Peyer's patch (tissue), 4 donors: ENCODE data around the gene MARCHF2. TPM values are rescaled to one million over a fixed set of nuclear protein-coding genes. Genes with fewer than 3 reads are reported as not detected.

Experiments
- DNase-seq, 3 donors: peaks; one replicate each; pipeline ENCODE4 v3.0.0-alpha.2; 2017 to 2019
- H3K27ac ChIP-seq, 4 donors: fragments of 200-600 bp; sonication (generic); one replicate each; pipeline ENCODE4 v1.5.1; 2016 to 2019
- H3K27me3 ChIP-seq, 2 donors: fragments of 200-600 bp; sonication (generic); one replicate each; pipeline ENCODE4 v1.5.1; 2019
- H3K36me3 ChIP-seq, 3 donors: fragments of 200-600 bp; sonication (generic); one replicate each; pipeline ENCODE4 v1.5.1; 2016 to 2019
- H3K4me1 ChIP-seq, 4 donors: fragments of 200-600 bp; sonication (generic); one replicate each; pipeline ENCODE4 v1.5.1; 2016 to 2019
- H3K4me3 ChIP-seq, 4 donors: fragments of 200-600 bp; sonication (generic); 1 replicate in 3 of 4; 2 replicates in 1 of 4; pipeline ENCODE4 v1.5.1; 2016 to 2019; ENCODE audit warnings: mild to moderate bottlenecking in 1 of 4
- H3K9me3 ChIP-seq, 4 donors: fragments of 200-600 bp; sonication (generic); one replicate each; pipeline ENCODE4 v1.5.1; 2016 to 2019; ENCODE audit warnings: mild to moderate bottlenecking in 1 of 4
- POLR2A ChIP-seq, 2 donors: fragments of 450-650 bp; IDR thresholded peaks; one replicate each; pipeline ENCODE4 v1.5.1; 2017; ENCODE audit warnings: antibody characterized with exemption in 2 of 2, mild to moderate bottlenecking in 2 of 2, moderate library complexity in 2 of 2
- total RNA-seq, 4 donors: library from RNA; depleted of rRNA; stranded (reverse); fragments of >200 nt; gene quantifications; one replicate each; pipeline ENCODE4 v1.1.0, GENCODE V29; 2016
- TF ChIP-seq, protein P1 (sequence below), 6 experiments: fragments of 450-650 bp in 4 of 6; fragments of 200-600 bp in 2 of 6; sonication (generic) in 1 of 6; IDR thresholded peaks; one replicate each; pipeline ENCODE4 v1.5.1; 2017 to 2019; ENCODE audit warnings: antibody characterized with exemption in 6 of 6, mild to moderate bottlenecking in 3 of 6, moderate library complexity in 1 of 6

MARCHF2 gene
- total RNA-seq, 4 donors from 2014 or later, result 53.5 to 97.4 (median 68.9) TPM

DNA sequence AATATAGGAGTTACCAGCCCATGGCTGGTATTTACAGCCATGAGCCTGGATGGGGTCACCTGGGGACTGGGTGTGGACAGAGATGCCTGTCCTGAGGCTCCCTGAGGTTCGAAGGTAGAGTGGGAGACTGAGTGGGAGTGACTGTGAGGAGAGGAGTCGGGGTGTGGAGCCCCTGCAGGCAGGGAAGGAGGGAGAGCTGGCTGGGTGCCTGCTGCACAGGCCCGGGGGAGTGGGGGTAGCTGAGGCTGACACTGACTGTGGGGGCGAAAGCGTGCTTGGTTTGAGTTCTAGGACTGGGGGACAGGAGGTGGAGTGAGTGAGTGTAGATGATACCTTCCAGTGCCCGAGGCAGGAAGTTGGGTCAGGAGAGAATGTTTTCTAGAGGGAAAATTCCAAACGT, 15.8 kb upstream of the MARCHF2 start:
- no peaks in the 10 kb centered on the region for H3K9me3 ChIP-seq
- DNase-seq, result peak in 1 of 3 donors; percentile 42
- peaks cover 0 to 46% (median 2%) of the 10 kb centered on the region in 4 donors for H3K4me1 ChIP-seq
- H3K27ac ChIP-seq, result no peak overlapping the region
- no peaks in the 10 kb centered on the region for H3K27me3 ChIP-seq
- no peak for TF ChIP-seq POLR2A (IDR thresholded peaks at IDR 0.05)
- TF ChIP-seq, protein P1, sequence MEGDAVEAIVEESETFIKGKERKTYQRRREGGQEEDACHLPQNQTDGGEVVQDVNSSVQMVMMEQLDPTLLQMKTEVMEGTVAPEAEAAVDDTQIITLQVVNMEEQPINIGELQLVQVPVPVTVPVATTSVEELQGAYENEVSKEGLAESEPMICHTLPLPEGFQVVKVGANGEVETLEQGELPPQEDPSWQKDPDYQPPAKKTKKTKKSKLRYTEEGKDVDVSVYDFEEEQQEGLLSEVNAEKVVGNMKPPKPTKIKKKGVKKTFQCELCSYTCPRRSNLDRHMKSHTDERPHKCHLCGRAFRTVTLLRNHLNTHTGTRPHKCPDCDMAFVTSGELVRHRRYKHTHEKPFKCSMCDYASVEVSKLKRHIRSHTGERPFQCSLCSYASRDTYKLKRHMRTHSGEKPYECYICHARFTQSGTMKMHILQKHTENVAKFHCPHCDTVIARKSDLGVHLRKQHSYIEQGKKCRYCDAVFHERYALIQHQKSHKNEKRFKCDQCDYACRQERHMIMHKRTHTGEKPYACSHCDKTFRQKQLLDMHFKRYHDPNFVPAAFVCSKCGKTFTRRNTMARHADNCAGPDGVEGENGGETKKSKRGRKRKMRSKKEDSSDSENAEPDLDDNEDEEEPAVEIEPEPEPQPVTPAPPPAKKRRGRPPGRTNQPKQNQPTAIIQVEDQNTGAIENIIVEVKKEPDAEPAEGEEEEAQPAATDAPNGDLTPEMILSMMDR (IDR thresholded peaks at IDR 0.05), result no peak
- no peak overlapping the region for H3K4me3 ChIP-seq
- peaks cover 0 to 25% (median 0%) of the 10 kb centered on the region in 3 donors for H3K36me3 ChIP-seq

DNA sequence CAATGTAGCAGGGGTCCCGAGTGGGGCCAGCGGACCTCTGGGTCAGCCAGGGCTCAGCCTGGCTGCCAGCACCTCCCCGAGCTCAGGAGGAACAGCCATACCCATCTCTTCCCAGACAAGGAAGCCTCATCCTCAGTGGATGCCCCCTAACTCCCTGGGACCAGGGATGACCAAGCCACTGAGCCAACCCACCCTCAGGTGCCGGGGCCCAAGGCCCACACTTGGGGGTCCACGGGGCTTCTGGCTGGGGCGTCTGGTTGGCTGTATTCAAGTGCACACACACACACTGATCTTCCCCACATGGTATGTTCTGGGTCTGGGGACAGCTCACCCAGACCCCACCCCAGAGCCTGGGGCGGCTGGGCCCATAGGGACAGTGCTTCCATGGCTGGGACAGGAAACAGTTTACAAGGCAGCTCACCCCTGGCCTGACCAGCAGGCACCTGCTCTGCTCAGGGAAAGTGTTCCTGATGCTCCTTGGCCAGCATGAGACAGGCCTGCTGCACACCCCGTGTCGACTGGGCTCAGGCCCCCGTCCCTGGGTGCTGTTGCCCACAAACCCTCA, 15.3 kb upstream of the MARCHF2 start:
- TF ChIP-seq, protein P1 (IDR thresholded peaks at IDR 0.05), result no peak
- TF ChIP-seq POLR2A (IDR thresholded peaks at IDR 0.05), result no peak
- Histone ChIP-seq H3K36me3 (peaks cover 0 to 30% (median 0%) of the 10 kb centered on the region in 3 donors), H3K4me3 (no peak overlapping the region), H3K27ac (no peak overlapping the region), H3K9me3 (no peaks in the 10 kb centered on the region), H3K27me3 (no peaks in the 10 kb centered on the region), H3K4me1 (peaks cover 0 to 45% (median 2%) of the 10 kb centered on the region in 4 donors)
- peak in 1 of 3 donors; percentile 36 for DNase-seq

DNA sequence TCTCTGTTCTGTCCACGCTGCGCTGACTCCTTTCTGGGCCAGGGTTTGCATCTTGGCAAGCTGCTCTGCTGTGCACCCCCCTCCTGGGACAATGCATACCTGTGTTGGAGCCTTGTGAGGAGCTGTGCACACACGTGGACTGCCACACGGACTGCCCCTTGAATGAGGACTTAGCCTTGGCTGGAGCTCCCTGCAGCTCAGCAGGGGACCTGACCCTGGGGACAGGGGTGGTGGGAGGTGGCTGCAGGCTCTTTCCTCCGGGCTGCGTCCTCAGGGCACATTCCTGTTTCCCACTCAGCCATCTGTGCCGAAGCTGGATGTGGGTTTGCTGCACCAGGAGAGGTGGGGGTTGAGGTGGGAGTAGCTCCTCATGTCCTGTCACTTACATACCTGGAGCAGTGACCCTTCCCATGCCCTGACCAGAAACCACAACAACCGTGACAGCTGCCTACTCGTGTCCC, 14.8 kb upstream of the MARCHF2 start:
- Histone ChIP-seq H3K9me3 (no peaks in the 10 kb centered on the region), H3K27ac (no peak overlapping the region), H3K36me3 (peaks cover 0 to 35% (median 0%) of the 10 kb centered on the region in 3 donors), H3K4me1 (peaks cover 0 to 40% (median 2%) of the 10 kb centered on the region in 4 donors), H3K27me3 (no peaks in the 10 kb centered on the region), H3K4me3 (no peak overlapping the region)
- DNase-seq, result no peak
- TF ChIP-seq, protein P1 (IDR thresholded peaks at IDR 0.05), result no peak
- no peak for TF ChIP-seq POLR2A (IDR thresholded peaks at IDR 0.05)

DNA sequence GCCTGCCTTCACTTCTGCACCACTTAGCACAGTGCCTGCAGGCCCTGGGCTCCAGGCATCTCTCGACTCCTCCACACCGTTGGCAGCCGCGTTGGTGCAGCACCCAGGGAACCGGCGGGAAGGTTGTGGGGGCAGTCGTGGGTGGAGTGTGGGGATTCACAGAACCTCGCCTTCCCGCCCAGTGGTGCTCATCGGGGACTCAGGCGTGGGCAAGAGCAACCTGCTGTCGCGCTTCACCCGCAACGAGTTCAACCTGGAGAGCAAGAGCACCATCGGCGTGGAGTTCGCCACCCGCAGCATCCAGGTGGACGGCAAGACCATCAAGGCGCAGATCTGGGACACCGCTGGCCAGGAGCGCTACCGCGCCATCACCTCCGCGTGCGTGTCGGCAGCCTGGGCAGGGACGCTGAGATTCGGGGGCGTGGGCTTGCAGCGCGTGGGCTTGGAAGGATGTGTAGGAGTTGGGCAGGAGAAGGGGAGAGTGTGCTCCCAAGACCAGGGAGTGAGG, 13.4 kb upstream of the MARCHF2 start:
- Histone ChIP-seq H3K27me3 (no peaks in the 10 kb centered on the region), H3K36me3 (peaks cover 0 to 48% (median 0%) of the 10 kb centered on the region in 3 donors), H3K9me3 (no peaks in the 10 kb centered on the region), H3K4me1 (peaks cover 0 to 26% (median 2%) of the 10 kb centered on the region in 4 donors), H3K4me3 (no peak overlapping the region), H3K27ac (no peak overlapping the region)
- no peak for DNase-seq
- TF ChIP-seq, protein P1 (IDR thresholded peaks at IDR 0.05), result no peak
- TF ChIP-seq POLR2A (IDR thresholded peaks at IDR 0.05), result no peak

DNA sequence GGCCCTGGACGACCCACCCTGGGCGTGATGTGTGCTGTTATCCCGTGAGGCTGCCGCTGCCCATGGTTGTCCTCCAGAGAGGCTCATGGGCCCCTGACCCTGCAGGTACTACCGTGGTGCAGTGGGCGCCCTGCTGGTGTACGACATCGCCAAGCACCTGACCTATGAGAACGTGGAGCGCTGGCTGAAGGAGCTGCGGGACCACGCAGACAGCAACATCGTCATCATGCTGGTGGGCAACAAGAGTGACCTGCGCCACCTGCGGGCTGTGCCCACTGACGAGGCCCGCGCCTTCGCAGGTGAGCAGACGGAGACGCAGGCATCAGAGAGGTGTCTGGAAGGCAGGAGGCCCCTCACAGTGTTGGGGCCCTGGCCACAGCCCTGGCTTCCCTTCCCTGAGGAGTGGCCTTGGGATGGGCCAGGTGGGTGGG, 11.1 kb upstream of the MARCHF2 start:
- peaks cover 0 to 54% (median 0%) of the 10 kb centered on the region in 3 donors for H3K36me3 ChIP-seq
- DNase-seq, result no peak
- no peaks in the 10 kb centered on the region for H3K9me3 ChIP-seq
- no peaks in the 10 kb centered on the region for H3K27me3 ChIP-seq
- no peak overlapping the region for H3K27ac ChIP-seq
- TF ChIP-seq, protein P1 (IDR thresholded peaks at IDR 0.05), result no peak
- TF ChIP-seq POLR2A (IDR thresholded peaks at IDR 0.05), result no peak
- peaks cover 0 to 13% (median 0%) of the 10 kb centered on the region in 4 donors for H3K4me1 ChIP-seq
- no peak overlapping the region for H3K4me3 ChIP-seq
